Measurements from ENCODE around the gene SORCS2.

- TF ChIP-seq, protein P1, sequence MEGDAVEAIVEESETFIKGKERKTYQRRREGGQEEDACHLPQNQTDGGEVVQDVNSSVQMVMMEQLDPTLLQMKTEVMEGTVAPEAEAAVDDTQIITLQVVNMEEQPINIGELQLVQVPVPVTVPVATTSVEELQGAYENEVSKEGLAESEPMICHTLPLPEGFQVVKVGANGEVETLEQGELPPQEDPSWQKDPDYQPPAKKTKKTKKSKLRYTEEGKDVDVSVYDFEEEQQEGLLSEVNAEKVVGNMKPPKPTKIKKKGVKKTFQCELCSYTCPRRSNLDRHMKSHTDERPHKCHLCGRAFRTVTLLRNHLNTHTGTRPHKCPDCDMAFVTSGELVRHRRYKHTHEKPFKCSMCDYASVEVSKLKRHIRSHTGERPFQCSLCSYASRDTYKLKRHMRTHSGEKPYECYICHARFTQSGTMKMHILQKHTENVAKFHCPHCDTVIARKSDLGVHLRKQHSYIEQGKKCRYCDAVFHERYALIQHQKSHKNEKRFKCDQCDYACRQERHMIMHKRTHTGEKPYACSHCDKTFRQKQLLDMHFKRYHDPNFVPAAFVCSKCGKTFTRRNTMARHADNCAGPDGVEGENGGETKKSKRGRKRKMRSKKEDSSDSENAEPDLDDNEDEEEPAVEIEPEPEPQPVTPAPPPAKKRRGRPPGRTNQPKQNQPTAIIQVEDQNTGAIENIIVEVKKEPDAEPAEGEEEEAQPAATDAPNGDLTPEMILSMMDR (IDR thresholded peaks at IDR 0.05; ENCODE audit: control extremely low read depth in 1 of 3, insufficient read depth in 1 of 3, low read depth in 1 of 3, low read length in 3 of 3), result no peak
- TF ChIP-seq ASH2L (IDR thresholded peaks at IDR 0.05; ENCODE audit: low read length) (no peak), EZH2 (IDR thresholded peaks at IDR 0.05; ENCODE audit: low read depth, low read length, severe bottlenecking) (no peak), FOSL1 (IDR thresholded peaks at IDR 0.05; ENCODE audit: insufficient read depth, low read depth, low read length) (no peak), POLR2A (IDR thresholded peaks at IDR 0.05; ENCODE audit: control extremely low read depth in 1 of 2, low read depth in 2 of 2, low read length in 2 of 2) (no peak), SP2 (IDR thresholded peaks at IDR 0.05; ENCODE audit: low read length) (no peak), CBX5 (IDR thresholded peaks at IDR 0.05; ENCODE audit: low read depth, low read length) (no peak), NRF1 (IDR thresholded peaks at IDR 0.05; ENCODE audit: low read depth, low read length) (no peak), RXRA (IDR thresholded peaks at IDR 0.05; ENCODE audit: insufficient read depth, low read depth, low read length) (no peak), YY1 (IDR thresholded peaks at IDR 0.05; ENCODE audit: low read depth, low read length) (no peak)
These were observed 321.3 kb downstream of the SORCS2 start for GRCh38 chr4:7513671-7514070.
